ENCODE measurements around the gene SORCS2. TPM values are rescaled to one million over a fixed set of nuclear protein-coding genes. Genes with fewer than 3 reads are reported as not detected.

SORCS2 gene
- polyA plus RNA-seq, 1 of the 3 experiments (the other 2 are of a cell fraction): 1.6 TPM

DNA sequence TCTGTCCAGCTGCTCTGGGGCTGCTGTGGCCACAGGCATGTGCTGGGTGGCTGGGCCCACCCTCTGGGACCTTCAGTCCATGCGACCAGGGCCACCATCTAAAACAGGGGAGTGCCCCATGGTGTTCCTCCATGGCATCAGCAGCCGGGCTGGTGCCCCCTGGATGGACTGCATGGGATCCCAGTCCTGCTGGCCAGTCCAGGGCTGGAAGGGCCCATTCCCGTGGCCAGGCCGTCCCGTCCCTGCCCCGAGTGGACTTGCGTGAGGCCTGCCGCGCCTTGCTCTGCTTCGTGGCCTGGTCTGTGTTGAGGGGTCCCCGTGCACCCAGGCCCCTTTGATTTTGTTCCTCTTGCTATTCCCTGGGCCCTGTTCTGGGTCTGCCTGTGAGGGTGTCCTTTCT, 36.4 kb downstream of the SORCS2 start:
- no peaks in the 10 kb centered on the region for H3K9me3 ChIP-seq
- WGBS (ENCODE audit: low lambda C conversion rate): 79% methylated on average over 10 of the region's 11 CpGs
- no peak overlapping the region for H3K4me3 ChIP-seq (ENCODE audit: low read depth in 2 of 2, low read length in 1 of 2)
- CTCF ChIA-PET: no interaction called here
- H3K27ac ChIP-seq (ENCODE audit: low read depth in 2 of 2, low read length in 1 of 2): no peak overlapping the region
- POLR2A ChIA-PET: no interaction called here
- no peaks in the 10 kb centered on the region for H3F3A ChIP-seq (replicated peaks; ENCODE audit: insufficient read depth)
- peaks cover 0 to 31% of the 10 kb centered on the region in 2 experiments; a peak in 1 of 4 replicates for H3K4me1 ChIP-seq (ENCODE audit: control insufficient read depth in 1 of 2, insufficient read depth in 2 of 2, low read depth in 1 of 2, low read length in 1 of 2)
- no peaks in the 10 kb centered on the region for H3K27me3 ChIP-seq (ENCODE audit: insufficient read depth)
- no peak for DNase-seq
- H3K79me2 ChIP-seq (ENCODE audit: insufficient read depth): no peaks in the 10 kb centered on the region
- H3K9me2 ChIP-seq: no peaks in the 10 kb centered on the region
- no peak overlapping the region for H3K4me2 ChIP-seq
- H3K9ac ChIP-seq: no peak overlapping the region
- H4K20me1 ChIP-seq (ENCODE audit: insufficient read depth): no peaks in the 10 kb centered on the region
- H3K36me3 ChIP-seq (replicated peaks in 1 of 2; ENCODE audit: control insufficient read depth in 1 of 2, insufficient read depth in 2 of 2, low read length in 1 of 2): no peaks in the 10 kb centered on the region
- H2AFZ ChIP-seq (ENCODE audit: low read depth): no peak overlapping the region
- TF ChIP-seq GABPA (IDR thresholded peaks at IDR 0.05; ENCODE audit: low read depth) (no peak), MEF2A (IDR thresholded peaks at IDR 0.05; ENCODE audit: borderline replicate concordance, low read depth) (no peak), TAF1 (IDR thresholded peaks at IDR 0.05; ENCODE audit: borderline replicate concordance, low read depth, low read length) (no peak), ELF1 (IDR thresholded peaks at IDR 0.05) (no peak), YY1 (IDR thresholded peaks at IDR 0.05; ENCODE audit: low read depth) (no peak), SMC3 (IDR thresholded peaks at IDR 0.05; ENCODE audit: low read depth, low read length) (no peak), NFIC (IDR thresholded peaks at IDR 0.05; ENCODE audit: borderline replicate concordance) (no peak), RCOR1 (IDR thresholded peaks at IDR 0.05; ENCODE audit: low read length) (no peak), NRF1 (IDR thresholded peaks at IDR 0.05; ENCODE audit: low read depth, low read length) (no peak)
- TF ChIP-seq, protein P1, sequence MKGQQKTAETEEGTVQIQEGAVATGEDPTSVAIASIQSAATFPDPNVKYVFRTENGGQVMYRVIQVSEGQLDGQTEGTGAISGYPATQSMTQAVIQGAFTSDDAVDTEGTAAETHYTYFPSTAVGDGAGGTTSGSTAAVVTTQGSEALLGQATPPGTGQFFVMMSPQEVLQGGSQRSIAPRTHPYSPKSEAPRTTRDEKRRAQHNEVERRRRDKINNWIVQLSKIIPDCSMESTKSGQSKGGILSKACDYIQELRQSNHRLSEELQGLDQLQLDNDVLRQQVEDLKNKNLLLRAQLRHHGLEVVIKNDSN (IDR thresholded peaks at IDR 0.05; ENCODE audit: borderline replicate concordance, low read depth): no peak
- TF ChIP-seq, protein P2, sequence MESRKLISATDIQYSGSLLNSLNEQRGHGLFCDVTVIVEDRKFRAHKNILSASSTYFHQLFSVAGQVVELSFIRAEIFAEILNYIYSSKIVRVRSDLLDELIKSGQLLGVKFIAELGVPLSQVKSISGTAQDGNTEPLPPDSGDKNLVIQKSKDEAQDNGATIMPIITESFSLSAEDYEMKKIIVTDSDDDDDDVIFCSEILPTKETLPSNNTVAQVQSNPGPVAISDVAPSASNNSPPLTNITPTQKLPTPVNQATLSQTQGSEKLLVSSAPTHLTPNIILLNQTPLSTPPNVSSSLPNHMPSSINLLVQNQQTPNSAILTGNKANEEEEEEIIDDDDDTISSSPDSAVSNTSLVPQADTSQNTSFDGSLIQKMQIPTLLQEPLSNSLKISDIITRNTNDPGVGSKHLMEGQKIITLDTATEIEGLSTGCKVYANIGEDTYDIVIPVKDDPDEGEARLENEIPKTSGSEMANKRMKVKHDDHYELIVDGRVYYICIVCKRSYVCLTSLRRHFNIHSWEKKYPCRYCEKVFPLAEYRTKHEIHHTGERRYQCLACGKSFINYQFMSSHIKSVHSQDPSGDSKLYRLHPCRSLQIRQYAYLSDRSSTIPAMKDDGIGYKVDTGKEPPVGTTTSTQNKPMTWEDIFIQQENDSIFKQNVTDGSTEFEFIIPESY (IDR thresholded peaks at IDR 0.05; ENCODE audit: borderline replicate concordance, low read depth): no peak
- TF ChIP-seq, protein P3, sequence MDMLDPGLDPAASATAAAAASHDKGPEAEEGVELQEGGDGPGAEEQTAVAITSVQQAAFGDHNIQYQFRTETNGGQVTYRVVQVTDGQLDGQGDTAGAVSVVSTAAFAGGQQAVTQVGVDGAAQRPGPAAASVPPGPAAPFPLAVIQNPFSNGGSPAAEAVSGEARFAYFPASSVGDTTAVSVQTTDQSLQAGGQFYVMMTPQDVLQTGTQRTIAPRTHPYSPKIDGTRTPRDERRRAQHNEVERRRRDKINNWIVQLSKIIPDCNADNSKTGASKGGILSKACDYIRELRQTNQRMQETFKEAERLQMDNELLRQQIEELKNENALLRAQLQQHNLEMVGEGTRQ (IDR thresholded peaks at IDR 0.05; ENCODE audit: borderline replicate concordance, low read depth, low read length): no peak

DNA sequence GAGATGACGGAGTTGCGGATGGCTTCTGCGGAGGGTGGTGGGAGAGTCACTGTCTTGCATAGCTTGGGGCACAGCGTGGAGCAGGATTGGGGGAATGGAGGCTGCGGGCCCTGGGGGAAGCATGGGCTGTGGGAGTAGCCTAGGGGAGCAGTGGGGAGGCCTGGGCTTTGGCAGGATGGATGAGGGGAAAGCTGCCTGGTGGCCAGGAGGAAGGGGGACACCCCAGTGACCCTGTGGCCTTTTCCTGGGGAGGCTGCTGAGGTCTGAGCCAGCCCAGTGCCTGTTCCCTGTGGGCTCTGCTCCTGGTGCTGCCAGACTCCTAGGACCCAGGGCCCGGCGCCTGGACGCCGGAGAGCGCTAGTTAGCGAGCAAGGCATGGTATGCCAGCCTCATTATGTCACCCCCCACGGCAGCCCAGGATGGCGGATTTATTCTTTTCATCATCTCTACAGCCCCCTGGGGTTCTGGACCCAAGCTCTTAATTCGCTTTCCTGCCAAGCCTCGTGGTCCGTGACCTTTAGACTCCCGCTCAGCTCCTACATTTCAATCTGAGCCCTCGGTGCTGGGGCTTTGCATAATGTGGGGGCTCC, 39.8 kb downstream of the SORCS2 start:
- no peak for TF ChIP-seq RAD21 (IDR thresholded peaks at IDR 0.05; ENCODE audit: low read length)
- no peak for TF ChIP-seq TEAD4 (IDR thresholded peaks at IDR 0.05; ENCODE audit: borderline replicate concordance, insufficient read depth)
- TF ChIP-seq, protein P4, sequence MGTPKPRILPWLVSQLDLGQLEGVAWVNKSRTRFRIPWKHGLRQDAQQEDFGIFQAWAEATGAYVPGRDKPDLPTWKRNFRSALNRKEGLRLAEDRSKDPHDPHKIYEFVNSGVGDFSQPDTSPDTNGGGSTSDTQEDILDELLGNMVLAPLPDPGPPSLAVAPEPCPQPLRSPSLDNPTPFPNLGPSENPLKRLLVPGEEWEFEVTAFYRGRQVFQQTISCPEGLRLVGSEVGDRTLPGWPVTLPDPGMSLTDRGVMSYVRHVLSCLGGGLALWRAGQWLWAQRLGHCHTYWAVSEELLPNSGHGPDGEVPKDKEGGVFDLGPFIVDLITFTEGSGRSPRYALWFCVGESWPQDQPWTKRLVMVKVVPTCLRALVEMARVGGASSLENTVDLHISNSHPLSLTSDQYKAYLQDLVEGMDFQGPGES (IDR thresholded peaks at IDR 0.05; ENCODE audit: low read depth, low read length): no peak
- TF ChIP-seq TCF12 (IDR thresholded peaks at IDR 0.05): no peak
- no peak for TF ChIP-seq RCOR1 (IDR thresholded peaks at IDR 0.05; ENCODE audit: low read length)
- no peak for TF ChIP-seq FOXJ3 (CRISPR knock-in tag; IDR thresholded peaks at IDR 0.05)
- Histone ChIP-seq H3F3A (replicated peaks; ENCODE audit: insufficient read depth) (no peaks in the 10 kb centered on the region), H3K9me2 (no peaks in the 10 kb centered on the region), H3K79me2 (ENCODE audit: insufficient read depth) (no peaks in the 10 kb centered on the region), H3K9me3 (no peaks in the 10 kb centered on the region), H3K27ac (ENCODE audit: low read depth in 2 of 2, low read length in 1 of 2) (no peak overlapping the region), H3K4me3 (ENCODE audit: low read depth in 2 of 2, low read length in 1 of 2) (no peak overlapping the region), H3K4me2 (no peak overlapping the region), H4K20me1 (ENCODE audit: insufficient read depth) (no peaks in the 10 kb centered on the region), H3K4me1 (ENCODE audit: control insufficient read depth in 1 of 2, insufficient read depth in 2 of 2, low read depth in 1 of 2, low read length in 1 of 2) (peaks cover 0 to 6% of the 10 kb centered on the region in 2 experiments; a peak in 1 of 4 replicates), H3K27me3 (ENCODE audit: insufficient read depth) (no peaks in the 10 kb centered on the region), H3K9ac (no peak overlapping the region), H2AFZ (ENCODE audit: low read depth) (no peak overlapping the region), H3K36me3 (replicated peaks in 1 of 2; ENCODE audit: control insufficient read depth in 1 of 2, insufficient read depth in 2 of 2, low read length in 1 of 2) (no peaks in the 10 kb centered on the region)
- 78% methylated on average over 18 of the region's 18 CpGs for WGBS (ENCODE audit: low lambda C conversion rate)
- no peak for DNase-seq
- ChIA-PET CTCF (interaction anchor here (0.7 kb wide), 1 partner anchor 11 kb away, joined by 3 read pairs; no protein-coding TSS in a partner anchor), POLR2A (no interaction called here)

All from SK-N-SH (cell line).